ENCODE measurements around the gene LEMD2. TPM values are rescaled to one million over a fixed set of nuclear protein-coding genes. Genes with fewer than 3 reads are reported as not detected.

LEMD2 gene
- total and polyA plus RNA-seq, 9 of the 15 experiments (the other 6 are each of a cell fraction or from before 2014, with no cell fraction given): 0.32 to 46.3 (median 30.8) TPM

DNA sequence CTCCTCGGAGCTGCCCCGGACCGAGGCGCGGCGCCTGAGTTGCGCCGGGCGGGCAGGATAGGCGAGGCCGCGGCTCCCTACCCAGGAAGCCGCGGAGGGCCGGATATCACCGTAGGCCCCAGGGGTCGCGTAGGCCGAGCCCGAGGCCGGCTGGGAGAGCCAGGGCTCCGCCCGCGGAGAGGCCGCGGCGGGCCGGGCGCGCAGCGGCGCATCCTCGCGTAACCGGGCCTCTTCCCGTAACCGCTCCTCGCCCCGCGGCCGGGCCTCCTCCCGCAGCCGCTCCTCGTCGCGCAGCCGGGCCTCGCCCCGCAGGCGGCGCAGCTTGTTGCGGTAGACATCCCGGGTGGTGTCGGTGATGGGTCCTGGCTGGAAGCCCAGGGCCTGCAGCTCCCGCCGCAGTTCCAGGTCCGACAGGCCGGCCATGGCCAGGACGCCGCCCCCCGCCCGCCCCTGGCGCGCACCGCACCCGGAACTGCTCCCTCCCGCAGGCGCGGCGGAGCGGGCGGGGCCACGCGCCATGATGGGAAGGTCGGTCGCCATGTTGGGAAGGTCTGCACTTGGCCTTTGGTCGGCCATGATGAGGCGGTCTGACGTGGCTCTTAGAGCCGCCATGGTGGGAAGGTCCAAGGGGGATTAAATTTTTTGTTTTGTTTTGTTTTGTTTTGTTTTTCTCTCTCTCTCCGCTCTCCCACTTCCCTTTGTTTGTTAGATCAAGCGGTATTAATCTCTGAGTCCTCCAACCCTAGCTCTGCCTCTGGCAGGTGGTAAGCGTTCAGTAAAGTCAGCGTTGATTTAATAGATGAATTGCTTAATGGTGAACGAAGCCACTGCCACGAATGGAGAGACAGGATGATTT, at the start of gene LEMD2 (continued):
- peak; percentile 75; the same call in 1 of the 2 replicates for TF ChIP-seq ZNF79 (CRISPR knock-in tag; IDR thresholded peaks at IDR 0.05; ENCODE audit: low read depth)
- peak; percentile 69; the same call in 1 of the 2 replicates for TF ChIP-seq E2F3 (CRISPR knock-in tag; IDR thresholded peaks at IDR 0.05)
- TF ChIP-seq, protein P1, sequence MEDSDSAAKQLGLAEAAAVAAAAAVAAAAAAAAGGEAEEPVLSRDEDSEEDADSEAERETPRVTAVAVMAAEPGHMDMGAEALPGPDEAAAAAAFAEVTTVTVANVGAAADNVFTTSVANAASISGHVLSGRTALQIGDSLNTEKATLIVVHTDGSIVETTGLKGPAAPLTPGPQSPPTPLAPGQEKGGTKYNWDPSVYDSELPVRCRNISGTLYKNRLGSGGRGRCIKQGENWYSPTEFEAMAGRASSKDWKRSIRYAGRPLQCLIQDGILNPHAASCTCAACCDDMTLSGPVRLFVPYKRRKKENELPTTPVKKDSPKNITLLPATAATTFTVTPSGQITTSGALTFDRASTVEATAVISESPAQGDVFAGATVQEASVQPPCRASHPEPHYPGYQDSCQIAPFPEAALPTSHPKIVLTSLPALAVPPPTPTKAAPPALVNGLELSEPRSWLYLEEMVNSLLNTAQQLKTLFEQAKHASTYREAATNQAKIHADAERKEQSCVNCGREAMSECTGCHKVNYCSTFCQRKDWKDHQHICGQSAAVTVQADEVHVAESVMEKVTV (CRISPR knock-in tag; IDR thresholded peaks at IDR 0.05): 0 out of 2 replicates have a peak, but pooled peaks have one; percentile 22
- peak; percentile 96 for TF ChIP-seq CXXC5 (CRISPR knock-in tag; IDR thresholded peaks at IDR 0.05)
- TF ChIP-seq, protein P2, sequence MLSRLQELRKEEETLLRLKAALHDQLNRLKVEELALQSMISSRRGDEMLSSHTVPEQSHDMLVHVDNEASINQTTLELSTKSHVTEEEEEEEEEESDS (CRISPR knock-in tag; IDR thresholded peaks at IDR 0.05): no peak
- TF ChIP-seq ATF7 (IDR thresholded peaks at IDR 0.05): peak; percentile 85
- TF ChIP-seq PYGO2 (tag; IDR thresholded peaks at IDR 0.05): peak; percentile 61; the same call in 1 of the 2 replicates
- TF ChIP-seq, protein P3, sequence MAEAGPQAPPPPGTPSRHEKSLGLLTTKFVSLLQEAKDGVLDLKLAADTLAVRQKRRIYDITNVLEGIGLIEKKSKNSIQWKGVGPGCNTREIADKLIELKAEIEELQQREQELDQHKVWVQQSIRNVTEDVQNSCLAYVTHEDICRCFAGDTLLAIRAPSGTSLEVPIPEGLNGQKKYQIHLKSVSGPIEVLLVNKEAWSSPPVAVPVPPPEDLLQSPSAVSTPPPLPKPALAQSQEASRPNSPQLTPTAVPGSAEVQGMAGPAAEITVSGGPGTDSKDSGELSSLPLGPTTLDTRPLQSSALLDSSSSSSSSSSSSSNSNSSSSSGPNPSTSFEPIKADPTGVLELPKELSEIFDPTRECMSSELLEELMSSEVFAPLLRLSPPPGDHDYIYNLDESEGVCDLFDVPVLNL (CRISPR knock-in tag; IDR thresholded peaks at IDR 0.05; ENCODE audit: low read depth): no peak
- 0 out of 2 replicates have a peak, but pooled peaks have one; percentile 18 for TF ChIP-seq NFXL1 (CRISPR knock-in tag; IDR thresholded peaks at IDR 0.05)
- TF ChIP-seq SMARCA4 (IDR thresholded peaks at IDR 0.05): no peak
- no peak for TF ChIP-seq ZNF124 (CRISPR knock-in tag; IDR thresholded peaks at IDR 0.05)
- no peak for TF ChIP-seq TAF15 (IDR thresholded peaks at IDR 0.05; ENCODE audit: low read depth, low read length)
- no peak for TF ChIP-seq ZNF121 (CRISPR knock-in tag; conservative IDR thresholded peaks at IDR 0.05)
- peak; percentile 77 for TF ChIP-seq KDM5B (IDR thresholded peaks at IDR 0.05; ENCODE audit: insufficient replicate concordance, low read depth, low read length)
- TF ChIP-seq, protein P4, sequence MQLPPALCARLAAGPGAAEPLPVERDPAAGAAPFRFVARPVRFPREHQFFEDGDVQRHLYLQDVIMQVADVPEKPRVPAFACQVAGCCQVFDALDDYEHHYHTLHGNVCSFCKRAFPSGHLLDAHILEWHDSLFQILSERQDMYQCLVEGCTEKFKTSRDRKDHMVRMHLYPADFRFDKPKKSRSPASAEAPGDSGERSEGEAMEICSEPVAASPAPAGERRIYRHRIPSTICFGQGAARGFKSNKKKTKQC (CRISPR knock-in tag; IDR thresholded peaks at IDR 0.05): 0 out of 2 replicates have a peak, but pooled peaks have one; percentile 64
- no peak for TF ChIP-seq CEBPG (CRISPR knock-in tag; IDR thresholded peaks at IDR 0.05)
- TF ChIP-seq CEBPG (tag; conservative IDR thresholded peaks at IDR 0.05 in 1 of 2, IDR thresholded peaks at IDR 0.05 in 1 of 2): no peak
- TF ChIP-seq SMAD3 (CRISPR knock-in tag; conservative IDR thresholded peaks at IDR 0.05): peak; percentile 90
- peak; percentile 99 for TF ChIP-seq ZNF197 (CRISPR knock-in tag; IDR thresholded peaks at IDR 0.05; ENCODE audit: low read depth)
- peak; percentile 20; the same call in 1 of the 2 replicates for TF ChIP-seq ZNF12 (CRISPR knock-in tag; IDR thresholded peaks at IDR 0.05)
- peak; percentile 59 for TF ChIP-seq PHF20 (IDR thresholded peaks at IDR 0.05; ENCODE audit: partially characterized antibody)
- peak; percentile 88 for TF ChIP-seq SMAD4 (CRISPR knock-in tag; conservative IDR thresholded peaks at IDR 0.05)
- TF ChIP-seq RCOR1 (IDR thresholded peaks at IDR 0.05; ENCODE audit: borderline replicate concordance in 1 of 2, low read depth in 2 of 2, low read length in 2 of 2): peak; percentile 27 to 51; a peak in 3 of 4 replicates
- TF ChIP-seq EP300 (IDR thresholded peaks at IDR 0.05; ENCODE audit: low read length): peak; percentile 18; the same call in 1 of the 2 replicates
- TF ChIP-seq POLR3G (IDR thresholded peaks at IDR 0.05; ENCODE audit: extremely low read depth, insufficient read length, insufficient replicate concordance): no peak

Measured in K562 (cell line).